ENCODE results near the gene SPATS2L.

GRCh38 chr2:200318940-200319435 is 12.5 kb downstream of the SPATS2L start:
- TF ChIP-seq POLR2AphosphoS5 (IDR thresholded peaks at IDR 0.05) = no peak
- no peak for TF ChIP-seq CTCF (IDR thresholded peaks at IDR 0.05)

Measured in prostate gland (tissue), 2 donors.